Lung (tissue), 12 donors: ENCODE data around the gene CCDC30. TPM values are rescaled to one million over a fixed set of nuclear protein-coding genes. Genes with fewer than 3 reads are reported as not detected.
A peak's percentile ranks its signal among the peaks of the same experiment; 100 is the strongest.

Experiments
- ATAC-seq: fragments of 200-7000 bp; cut with Tn5 transposase; one replicate; pipeline ENCODE4 v1.9.1; 2020; ENCODE audit warnings: moderate number of reproducible peaks; ENCODE audit not compliant: insufficient read depth, low FRiP score
- DNase-seq, 3 donors: peaks; one replicate each; pipeline ENCODE4 v3.0.0-alpha.2; 2013 to 2017
- H3K27ac ChIP-seq, 2 donors: one replicate each; pipeline ENCODE4 v1.5.1; 2013; ENCODE audit warnings: mild to moderate bottlenecking in 2 of 2, moderate library complexity in 2 of 2, control low read depth in 1 of 2, inconsistent platforms in 1 of 2, low read depth in 1 of 2, low read length in 1 of 2
- H3K27me3 ChIP-seq, 3 donors: one replicate each; pipeline ENCODE4 v1.5.1; 2013; ENCODE audit warnings: low read length in 2 of 3; ENCODE audit not compliant: control insufficient read depth in 3 of 3, insufficient read depth in 3 of 3
- H3K36me3 ChIP-seq, 4 donors: one replicate each; pipeline ENCODE4 v1.5.1; 2013; ENCODE audit warnings: low read length in 4 of 4, mild to moderate bottlenecking in 1 of 4, moderate library complexity in 1 of 4; ENCODE audit not compliant: control insufficient read depth in 4 of 4, insufficient read depth in 4 of 4
- H3K4me1 ChIP-seq, 5 donors: one replicate each; pipeline ENCODE4 v1.5.1; 2013; ENCODE audit warnings: low read length in 5 of 5, mild to moderate bottlenecking in 2 of 5, moderate library complexity in 1 of 5; ENCODE audit not compliant: control insufficient read depth in 5 of 5, insufficient read depth in 5 of 5
- H3K4me3 ChIP-seq: one replicate; pipeline ENCODE4 v1.5.1; 2013; ENCODE audit warnings: mild to moderate bottlenecking, control low read depth, moderate library complexity
- H3K9ac ChIP-seq, 2 donors: one replicate each; pipeline ENCODE4 v1.5.1; 2013; ENCODE audit warnings: low read length in 2 of 2, control low read depth in 1 of 2; ENCODE audit not compliant: insufficient read depth in 1 of 2
- H3K9me3 ChIP-seq, 4 donors: one replicate each; pipeline ENCODE4 v1.5.1; 2013; ENCODE audit warnings: low read length in 3 of 4, mild to moderate bottlenecking in 1 of 4, moderate library complexity in 1 of 4; ENCODE audit not compliant: control insufficient read depth in 4 of 4, insufficient read depth in 3 of 4
- CTCF ChIP-seq: IDR thresholded peaks from 2 replicates; pipeline ENCODE4 v1.5.1; 2012; ENCODE audit warnings: mild to moderate bottlenecking; ENCODE audit errors: control extremely low read depth, extremely low read depth
- WGBS, 2 donors: extraction: QIAGEN DNeasy Blood & Tissue Kit; methylation state at CpG; one replicate each; pipeline ENCODE4 v1.1.7; 2013; 5-methylcytosine and 5-hydroxymethylcytosine counted together
- polyA plus RNA-seq, 2 donors: library from polyadenylated mRNA; stranded (reverse); fragments of 200-250 nt; gene quantifications; one replicate each; pipeline ENCODE4 v1.2.1, GENCODE V29; 2013
- total RNA-seq, 2 donors: library from RNA; depleted of rRNA in 1 of 2; stranded (reverse); fragments of >200 nt in 1 of 2; gene quantifications; one replicate each; pipeline ENCODE4 v1.2.1, GENCODE V29; 2014 to 2021
- donor health status: control.
- donor health status: control.
- donor health status: Bipolar disorder and iron deficiency.
- donor health status: healthy.
- donor health status: DM: yes; HTN: yes; CAD: no.

Gene CCDC30
- total and polyA plus RNA-seq, 4 donors = 1.5 to 21.4 (median 9.2) TPM

GRCh38 chr1:42674682-42675081, 211.6 kb downstream of the CCDC30 start:
- Histone ChIP-seq H3K27me3 (no peaks in the 10 kb centered on the region), H3K4me1 (peaks cover 0 to 6% (median 5%) of the 10 kb centered on the region in 5 donors), H3K9me3 (no peaks in the 10 kb centered on the region), H3K4me3 (no peak overlapping the region), H3K27ac (peak overlapping the region in 1 of 2 donors; percentile 61), H3K36me3 (peaks cover 8 to 11% (median 11%) of the 10 kb centered on the region in 4 donors), H3K9ac (no peak overlapping the region)
- 56 to 72% methylated on average over 1 of the region's 1 CpG for WGBS, 2 donors
- DNase-seq (peak in 1 of 3 donors; percentile 24), ATAC-seq (no peak)
- TF ChIP-seq CTCF = no peak

GRCh38 chr1:42675467-42675866, 212.4 kb downstream of the CCDC30 start:
- TF ChIP-seq CTCF = no peak
- WGBS, 2 donors = 81 to 92% methylated on average over 3 of the region's 3 CpGs
- Histone ChIP-seq H3K4me1 (peaks cover 0 to 11% (median 5%) of the 10 kb centered on the region in 5 donors), H3K27me3 (no peaks in the 10 kb centered on the region), H3K9ac (no peak overlapping the region), H3K9me3 (no peaks in the 10 kb centered on the region), H3K36me3 (peaks cover 2 to 11% (median 7%) of the 10 kb centered on the region in 4 donors), H3K4me3 (no peak overlapping the region), H3K27ac (peak overlapping the region in 1 of 2 donors; percentile 28)
- ATAC-seq = no peak
- no peak for DNase-seq

- WGBS, 2 donors = 82 to 88% methylated on average over 3 of the region's 3 CpGs
- Histone ChIP-seq H3K4me3 (no peak overlapping the region), H3K27me3 (no peaks in the 10 kb centered on the region), H3K9ac (no peak overlapping the region), H3K27ac (no peak overlapping the region), H3K36me3 (peaks cover 0 to 11% (median 5%) of the 10 kb centered on the region in 4 donors), H3K4me1 (peaks cover 0 to 17% (median 14%) of the 10 kb centered on the region in 5 donors), H3K9me3 (no peaks in the 10 kb centered on the region)
- ATAC-seq = no peak
- peak in 1 of 3 donors; percentile 16 for DNase-seq
- no peak for TF ChIP-seq CTCF
Observed at GRCh38 chr1:42676534-42677087, 213.5 kb downstream of the CCDC30 start.
